ENCODE measurements around the gene FAM193B. TPM values are rescaled to one million over a fixed set of nuclear protein-coding genes. Genes with fewer than 3 reads are reported as not detected.
A peak's percentile ranks its signal among the peaks of the same experiment; 100 is the strongest.

The FAM193B gene
- total and polyA plus RNA-seq, 2 of the 13 experiments (the other 11 are each of a cell fraction or from before 2014, with no cell fraction given): 21.2 to 40.9 TPM

- TF ChIP-seq TIGD3 (CRISPR knock-in tag; IDR thresholded peaks at IDR 0.05; ENCODE audit: borderline replicate concordance) (no peak), MTERF4 (CRISPR knock-in tag; IDR thresholded peaks at IDR 0.05) (no peak), ZBTB37 (CRISPR knock-in tag; IDR thresholded peaks at IDR 0.05) (no peak), HNRNPL (IDR thresholded peaks at IDR 0.05; ENCODE audit: low read depth, low read length) (0 out of 2 replicates have a peak, but pooled peaks have one; percentile 59), GABPB1 (CRISPR knock-in tag; IDR thresholded peaks at IDR 0.05) (peak; percentile 92), TCF12 (IDR thresholded peaks at IDR 0.05) (no peak), TCF12 (CRISPR knock-in tag; IDR thresholded peaks at IDR 0.05) (peak; percentile 66; the same call in 1 of the 2 replicates), ZEB1 (IDR thresholded peaks at IDR 0.05; ENCODE audit: insufficient replicate concordance, low read depth) (no peak), THRA (CRISPR knock-in tag; IDR thresholded peaks at IDR 0.05; ENCODE audit: borderline replicate concordance) (peak; percentile 32; the same call in 1 of the 2 replicates), ZNF569 (CRISPR knock-in tag; IDR thresholded peaks at IDR 0.05; ENCODE audit: borderline replicate concordance) (no peak), ZNF546 (CRISPR knock-in tag; conservative IDR thresholded peaks at IDR 0.05) (peak; percentile 90), ZBTB8A (CRISPR knock-in tag; IDR thresholded peaks at IDR 0.05; ENCODE audit: borderline replicate concordance, low read depth) (no peak), ZNF703 (CRISPR knock-in tag; IDR thresholded peaks at IDR 0.05; ENCODE audit: borderline replicate concordance) (no peak), NR3C1 (CRISPR knock-in tag; IDR thresholded peaks at IDR 0.05) (no peak), ZNF335 (CRISPR knock-in tag; IDR thresholded peaks at IDR 0.05) (peak; percentile 88), ATF2 (CRISPR knock-in tag; IDR thresholded peaks at IDR 0.05) (peak; percentile 85), BCL3 (CRISPR knock-in tag; IDR thresholded peaks at IDR 0.05) (peak; percentile 74), ZNF577 (CRISPR knock-in tag; IDR thresholded peaks at IDR 0.05; ENCODE audit: borderline replicate concordance, low read depth) (0 out of 2 replicates have a peak, but pooled peaks have one; percentile 82), ZNF749 (CRISPR knock-in tag; IDR thresholded peaks at IDR 0.05; ENCODE audit: borderline replicate concordance) (0 out of 2 replicates have a peak, but pooled peaks have one; percentile 8)
Measured at GRCh38 chr5:177516601-177517568, 37.5 kb downstream of the FAM193B start, which contains the start of gene DDX41 (continued).
